Ishikawa (cell line): ENCODE results near the gene CERS3.

ENCODE experiments used
- CEBPB ChIP-seq: IDR thresholded peaks from 2 replicates; pipeline ENCODE4 v1.6.1; 2012
- CREB1 ChIP-seq: IDR thresholded peaks from 2 replicates; pipeline ENCODE4 v1.6.1; 2012; ENCODE audit warnings: low read depth
- RAD21 ChIP-seq: IDR thresholded peaks from 2 replicates; pipeline ENCODE4 v1.6.1; 2012; ENCODE audit warnings: low read depth
- REST ChIP-seq: IDR thresholded peaks from 2 replicates; pipeline ENCODE4 v1.6.1; 2012; ENCODE audit warnings: low read depth, mild to moderate bottlenecking
- TAF1 ChIP-seq: IDR thresholded peaks from 2 replicates; pipeline ENCODE4 v1.6.1; 2012; ENCODE audit warnings: low read depth, mild to moderate bottlenecking
- YY1 ChIP-seq: IDR thresholded peaks from 2 replicates; pipeline ENCODE4 v1.6.1; 2012; ENCODE audit warnings: low read depth
- TF ChIP-seq, protein P1 (sequence below): IDR thresholded peaks from 2 replicates; pipeline ENCODE4 v1.6.1; 2012

GRCh38 chr15:100384108-100384410, 144.7 kb downstream of the CERS3 start:
- no peak for TF ChIP-seq YY1
- TF ChIP-seq, protein P1, sequence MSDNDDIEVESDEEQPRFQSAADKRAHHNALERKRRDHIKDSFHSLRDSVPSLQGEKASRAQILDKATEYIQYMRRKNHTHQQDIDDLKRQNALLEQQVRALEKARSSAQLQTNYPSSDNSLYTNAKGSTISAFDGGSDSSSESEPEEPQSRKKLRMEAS = no peak
- TF ChIP-seq TAF1 = no peak
- no peak for TF ChIP-seq RAD21
- TF ChIP-seq CEBPB = no peak
- no peak for TF ChIP-seq CREB1
- TF ChIP-seq REST = no peak
